Osteoblast (primary cell): ENCODE measurements around the gene CDK5RAP1. TPM values are rescaled to one million over a fixed set of nuclear protein-coding genes. Genes with fewer than 3 reads are reported as not detected.

ENCODE experiments used
- DNase-seq: peaks from one replicate; pipeline ENCODE4 v3.0.0; 2011; ENCODE audit warnings: low spot score, mixed read lengths; ENCODE audit not compliant: insufficient read length; ENCODE audit errors: missing footprints
- H2AFZ ChIP-seq: 2 replicates; pipeline ENCODE4 v1.6.0; 2011; ENCODE audit warnings: mild to moderate bottlenecking, low read length
- H3K27ac ChIP-seq: 2 replicates; pipeline ENCODE4 v1.5.1; 2011; ENCODE audit warnings: mild to moderate bottlenecking, low read depth, low read length, moderate library complexity
- H3K27me3 ChIP-seq: 2 replicates; pipeline ENCODE4 v1.6.0; 2012; ENCODE audit warnings: mild to moderate bottlenecking, control low read depth, inconsistent platforms, low read length, moderate library complexity; ENCODE audit not compliant: insufficient read depth
- H3K36me3 ChIP-seq: 2 replicates; pipeline ENCODE4 v1.5.1; 2011; ENCODE audit warnings: mild to moderate bottlenecking, low read length, control low read depth, moderate library complexity; ENCODE audit not compliant: insufficient read depth
- H3K4me1 ChIP-seq: 2 replicates; pipeline ENCODE4 v1.5.1; 2011; ENCODE audit warnings: mild to moderate bottlenecking, low read length, control low read depth, moderate library complexity; ENCODE audit not compliant: insufficient read depth
- H3K4me2 ChIP-seq: 2 replicates; pipeline ENCODE4 v1.6.0; 2011; ENCODE audit warnings: mild to moderate bottlenecking, low read length; ENCODE audit not compliant: insufficient read depth
- H3K4me3 ChIP-seq: fragments of 200-600 bp; sonication (generic); 3 replicates; pipeline ENCODE4 v1.5.1; 2012; ENCODE audit warnings: mild to moderate bottlenecking, low read length, inconsistent platforms; ENCODE audit not compliant: insufficient read depth
- H3K79me2 ChIP-seq: 2 replicates; pipeline ENCODE4 v1.6.0; 2012; ENCODE audit warnings: mild to moderate bottlenecking, low read length, control low read depth, inconsistent platforms; ENCODE audit not compliant: insufficient read depth
- H3K9me3 ChIP-seq: 2 replicates; pipeline ENCODE4 v1.5.1; 2011; ENCODE audit warnings: low read depth, low read length, control low read depth
- H4K20me1 ChIP-seq: 2 replicates; pipeline ENCODE4 v1.6.0; 2012; ENCODE audit warnings: mild to moderate bottlenecking, low read length, control low read depth; ENCODE audit not compliant: insufficient read depth
- CTCF ChIP-seq: IDR thresholded peaks from 2 replicates; pipeline ENCODE4 v1.5.1; 2011; ENCODE audit warnings: mild to moderate bottlenecking, low read depth, low read length, moderate library complexity; ENCODE audit errors: extremely low read depth
- total RNA-seq: library from RNA; depleted of rRNA; stranded (reverse); fragments of >200 nt; gene quantifications from 2 replicates; pipeline ENCODE4 v1.2.3, GENCODE V29; 2012

The CDK5RAP1 gene
- total RNA-seq, 1 donor, result 16.6 TPM

DNA sequence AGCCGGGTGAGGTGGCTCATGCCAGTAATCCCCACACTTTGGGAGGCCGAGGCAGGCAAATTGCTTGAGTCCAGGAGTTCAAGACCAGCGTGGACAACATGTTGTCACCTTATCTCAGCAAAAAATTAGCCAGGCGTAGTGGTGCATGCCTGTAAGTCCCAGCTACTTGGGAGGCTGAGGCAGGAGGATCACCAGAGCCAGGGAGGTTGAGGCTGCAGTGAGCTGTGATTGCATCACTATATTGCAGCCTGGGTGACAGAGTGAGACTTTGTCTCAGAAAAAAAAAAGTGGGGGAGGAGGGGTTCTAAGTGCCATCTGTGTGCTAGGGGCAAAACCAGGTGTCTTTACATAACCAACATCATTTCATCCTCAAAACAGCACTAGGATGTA is 48.3 kb downstream of the CDK5RAP1 start:
- H3K4me1 ChIP-seq, result no peaks in the 10 kb centered on the region
- no peak overlapping the region for H2AFZ ChIP-seq
- H4K20me1 ChIP-seq, result no peaks in the 10 kb centered on the region
- no peak overlapping the region for H3K4me3 ChIP-seq
- no peak overlapping the region for H3K4me2 ChIP-seq
- no peaks in the 10 kb centered on the region for H3K27me3 ChIP-seq
- DNase-seq, result no peak
- peaks cover 6% of the 10 kb centered on the region for H3K36me3 ChIP-seq
- TF ChIP-seq CTCF, result no peak
- H3K9me3 ChIP-seq, result no peaks in the 10 kb centered on the region
- H3K27ac ChIP-seq, result no peak overlapping the region
- H3K79me2 ChIP-seq, result no peaks in the 10 kb centered on the region

DNA sequence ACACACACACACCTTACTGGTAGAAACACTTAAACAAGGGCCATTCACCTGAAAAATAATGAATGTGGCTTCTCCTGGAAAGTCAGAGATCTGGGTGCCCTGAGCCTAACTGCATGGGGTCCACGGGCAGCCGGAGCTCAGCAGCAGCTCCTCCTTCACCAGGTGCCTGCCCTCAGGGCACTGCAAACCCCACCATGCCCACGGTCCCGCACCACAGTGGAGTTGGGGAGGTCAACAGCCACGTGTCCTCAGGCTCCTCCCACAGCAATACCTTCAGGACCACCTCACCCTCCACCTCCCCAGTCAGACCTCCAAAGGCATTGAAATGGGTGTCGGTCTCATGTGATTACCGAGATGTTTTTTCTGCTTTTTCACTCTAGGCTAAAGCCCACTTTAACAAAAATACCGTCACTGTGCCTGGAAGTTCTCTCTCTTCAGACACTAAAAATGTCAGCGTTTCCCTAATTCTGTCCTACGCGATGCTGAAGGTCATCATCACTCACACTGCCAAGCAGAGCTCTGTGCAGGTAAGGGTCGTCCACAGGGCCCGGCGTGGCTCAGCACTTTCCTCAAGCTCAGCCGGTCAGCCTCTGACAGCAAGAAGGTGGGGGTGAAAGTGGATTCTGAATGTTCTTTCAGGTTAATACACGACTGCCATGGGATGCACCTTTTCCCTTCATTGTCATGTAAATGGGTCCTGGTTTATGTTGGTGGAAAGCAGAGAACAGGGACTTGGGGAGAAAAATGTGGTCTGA is 48.9 kb downstream of the CDK5RAP1 start:
- no peak for DNase-seq

GRCh38 chr20:33351696-33352095 is 49.6 kb downstream of the CDK5RAP1 start:
- no peak for DNase-seq
- no peaks in the 10 kb centered on the region for H3K9me3 ChIP-seq
- no peak overlapping the region for H2AFZ ChIP-seq
- no peaks in the 10 kb centered on the region for H3K4me1 ChIP-seq
- no peaks in the 10 kb centered on the region for H3K27me3 ChIP-seq
- no peak overlapping the region for H3K4me2 ChIP-seq
- H3K79me2 ChIP-seq, result no peaks in the 10 kb centered on the region
- H4K20me1 ChIP-seq, result no peaks in the 10 kb centered on the region
- H3K36me3 ChIP-seq, result no peaks in the 10 kb centered on the region
- TF ChIP-seq CTCF, result no peak
- H3K27ac ChIP-seq, result no peak overlapping the region
- no peak overlapping the region for H3K4me3 ChIP-seq

More for the DNA sequence above, 48.9 kb downstream of the CDK5RAP1 start:
- no peak overlapping the region for H3K4me3 ChIP-seq
- no peaks in the 10 kb centered on the region for H3K79me2 ChIP-seq
- H3K4me2 ChIP-seq, result no peak overlapping the region
- H3K36me3 ChIP-seq, result peaks cover 4% of the 10 kb centered on the region
- H3K27ac ChIP-seq, result no peak overlapping the region
- no peak overlapping the region for H2AFZ ChIP-seq
- no peaks in the 10 kb centered on the region for H3K27me3 ChIP-seq
- no peaks in the 10 kb centered on the region for H3K4me1 ChIP-seq
- H4K20me1 ChIP-seq, result no peaks in the 10 kb centered on the region
- no peaks in the 10 kb centered on the region for H3K9me3 ChIP-seq
- no peak for TF ChIP-seq CTCF

DNA sequence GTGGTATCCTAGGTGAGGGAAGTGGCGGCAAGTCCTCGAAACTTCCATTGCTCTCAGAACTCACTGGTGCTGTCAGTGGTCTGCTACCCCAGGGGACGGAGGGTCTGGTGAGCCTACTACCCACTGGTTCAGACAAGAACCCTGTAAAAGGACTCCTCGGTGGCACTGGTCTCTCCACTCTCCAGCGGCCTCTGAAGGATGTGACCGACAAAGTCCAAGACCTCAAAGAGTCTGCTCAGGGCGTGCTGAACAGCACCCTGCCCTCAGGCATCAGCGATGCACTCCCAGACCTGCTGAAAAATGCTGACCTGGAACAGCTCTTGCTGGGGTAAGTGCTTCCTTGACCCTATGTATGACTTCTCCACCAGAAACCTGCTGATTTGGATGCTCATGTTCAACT is 51.8 kb downstream of the CDK5RAP1 start:
- DNase-seq, result no peak
- Histone ChIP-seq H4K20me1 (no peaks in the 10 kb centered on the region), H2AFZ (no peak overlapping the region), H3K4me2 (no peak overlapping the region), H3K9me3 (no peaks in the 10 kb centered on the region), H3K27ac (no peak overlapping the region), H3K27me3 (no peaks in the 10 kb centered on the region), H3K79me2 (no peaks in the 10 kb centered on the region), H3K36me3 (no peaks in the 10 kb centered on the region), H3K4me1 (no peaks in the 10 kb centered on the region), H3K4me3 (no peak overlapping the region)
- TF ChIP-seq CTCF, result no peak
